Nephron progenitor cell (in vitro differentiated cells): ENCODE results near the gene CDC20.

ENCODE experiments used
- DNase-seq: peaks from one replicate; pipeline ENCODE4 v3.0.0; 2021
- H3K27ac Mint-ChIP-seq: 2 replicates; pipeline ENCODE4 v1.8.0; 2021; ENCODE audit warnings: mild to moderate bottlenecking, moderate library complexity, mixed read lengths
- H3K27me3 Mint-ChIP-seq: 2 replicates; pipeline ENCODE4 v1.8.0; 2021; ENCODE audit warnings: mild to moderate bottlenecking, low read depth, mixed read lengths; ENCODE audit not compliant: poor library complexity
- H3K36me3 Mint-ChIP-seq: 2 replicates; pipeline ENCODE4 v1.8.0; 2021; ENCODE audit warnings: low read depth, mixed read lengths
- H3K4me1 Mint-ChIP-seq: 2 replicates; pipeline ENCODE4 v1.8.0; 2021; ENCODE audit warnings: mixed read lengths
- H3K4me3 Mint-ChIP-seq: 2 replicates; pipeline ENCODE4 v1.8.0; 2021; ENCODE audit warnings: mild to moderate bottlenecking, moderate library complexity, mixed read lengths
- H3K9me3 Mint-ChIP-seq: 2 replicates; pipeline ENCODE4 v1.8.0; 2021; ENCODE audit warnings: mild to moderate bottlenecking, moderate library complexity, mixed read lengths
- TF ChIP-seq, protein P1 (sequence below): fragments of 200-600 bp; sonication (generic); IDR thresholded peaks from 2 replicates; pipeline ENCODE4 v1.5.0; 2021; ENCODE audit warnings: antibody characterized with exemption

Gene CDC20

DNA sequence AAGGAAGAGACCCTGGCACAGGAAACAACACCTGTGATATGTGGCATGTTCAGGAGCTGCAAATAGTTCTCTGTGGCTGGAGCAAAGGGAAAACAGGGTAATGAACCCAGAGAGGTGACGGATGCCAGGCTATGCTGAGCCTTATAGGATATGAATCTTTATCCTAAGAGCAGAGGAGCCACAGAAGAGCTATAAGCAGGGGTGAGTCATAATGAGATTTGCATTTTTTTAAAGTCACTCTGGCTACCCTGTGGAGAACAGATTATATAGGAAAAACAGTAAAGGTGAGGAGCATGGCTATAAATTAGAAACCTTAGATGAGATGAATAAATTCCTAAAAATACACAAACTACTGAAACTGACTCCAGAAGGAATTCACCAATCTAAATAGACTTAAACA is 34.0 kb upstream of the CDC20 start:
- H3K27me3 Mint-ChIP-seq: peaks cover 8% of the 10 kb centered on the region
- peaks cover 8% of the 10 kb centered on the region for H3K36me3 Mint-ChIP-seq
- H3K27ac Mint-ChIP-seq: no peak overlapping the region

DNA sequence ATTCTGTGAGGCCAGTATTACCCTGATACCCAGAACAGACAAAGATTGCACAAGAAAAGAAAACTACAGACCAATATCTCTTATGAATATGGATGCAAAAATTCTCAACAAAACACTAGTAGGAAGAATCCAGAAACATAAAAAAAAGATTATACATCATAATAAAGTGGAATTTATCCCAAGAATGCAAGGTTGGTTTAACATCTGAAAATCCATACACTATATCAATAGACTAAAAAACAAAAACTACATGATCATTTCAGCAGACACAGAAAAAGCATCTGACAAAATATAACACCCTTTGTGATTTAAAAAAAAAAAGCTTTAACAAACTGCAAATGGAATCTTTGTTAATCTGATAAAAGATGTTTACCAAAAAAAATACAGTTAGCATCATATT is 33.4 kb upstream of the CDC20 start:
- Mint-ChIP-seq H3K27ac (no peak overlapping the region), H3K4me1 (peaks cover 12% of the 10 kb centered on the region), H3K27me3 (peaks cover 5% of the 10 kb centered on the region), H3K9me3 (peaks cover 46% of the 10 kb centered on the region), H3K36me3 (peaks cover 8% of the 10 kb centered on the region), H3K4me3 (no peak overlapping the region)
- TF ChIP-seq, protein P1, sequence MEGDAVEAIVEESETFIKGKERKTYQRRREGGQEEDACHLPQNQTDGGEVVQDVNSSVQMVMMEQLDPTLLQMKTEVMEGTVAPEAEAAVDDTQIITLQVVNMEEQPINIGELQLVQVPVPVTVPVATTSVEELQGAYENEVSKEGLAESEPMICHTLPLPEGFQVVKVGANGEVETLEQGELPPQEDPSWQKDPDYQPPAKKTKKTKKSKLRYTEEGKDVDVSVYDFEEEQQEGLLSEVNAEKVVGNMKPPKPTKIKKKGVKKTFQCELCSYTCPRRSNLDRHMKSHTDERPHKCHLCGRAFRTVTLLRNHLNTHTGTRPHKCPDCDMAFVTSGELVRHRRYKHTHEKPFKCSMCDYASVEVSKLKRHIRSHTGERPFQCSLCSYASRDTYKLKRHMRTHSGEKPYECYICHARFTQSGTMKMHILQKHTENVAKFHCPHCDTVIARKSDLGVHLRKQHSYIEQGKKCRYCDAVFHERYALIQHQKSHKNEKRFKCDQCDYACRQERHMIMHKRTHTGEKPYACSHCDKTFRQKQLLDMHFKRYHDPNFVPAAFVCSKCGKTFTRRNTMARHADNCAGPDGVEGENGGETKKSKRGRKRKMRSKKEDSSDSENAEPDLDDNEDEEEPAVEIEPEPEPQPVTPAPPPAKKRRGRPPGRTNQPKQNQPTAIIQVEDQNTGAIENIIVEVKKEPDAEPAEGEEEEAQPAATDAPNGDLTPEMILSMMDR: no peak
- no peak for DNase-seq

More for the DNA sequence above, 34.0 kb upstream of the CDC20 start:
- no peak for DNase-seq
- TF ChIP-seq, protein P1: no peak
- Mint-ChIP-seq H3K9me3 (peaks cover 46% of the 10 kb centered on the region), H3K4me1 (peaks cover 10% of the 10 kb centered on the region), H3K4me3 (no peak overlapping the region)

GRCh38 chr1:43327549-43328292 is 31.1 kb upstream of the CDC20 start:
- peaks cover 8% of the 10 kb centered on the region for H3K36me3 Mint-ChIP-seq
- DNase-seq: no peak
- H3K9me3 Mint-ChIP-seq: peaks cover 46% of the 10 kb centered on the region
- TF ChIP-seq, protein P1: no peak
- no peak overlapping the region for H3K4me3 Mint-ChIP-seq
- peaks cover 3% of the 10 kb centered on the region for H3K27me3 Mint-ChIP-seq
- no peak overlapping the region for H3K27ac Mint-ChIP-seq
- H3K4me1 Mint-ChIP-seq: peaks cover 10% of the 10 kb centered on the region

- TF ChIP-seq, protein P1: no peak
- H3K27me3 Mint-ChIP-seq: peaks cover 4% of the 10 kb centered on the region
- H3K36me3 Mint-ChIP-seq: peaks cover under 1% of the 10 kb centered on the region
- peaks cover 10% of the 10 kb centered on the region for H3K4me1 Mint-ChIP-seq
- peaks cover 35% of the 10 kb centered on the region for H3K9me3 Mint-ChIP-seq
- no peak for DNase-seq
- peak overlapping the region; percentile 69 for H3K27ac Mint-ChIP-seq
- H3K4me3 Mint-ChIP-seq: no peak overlapping the region
These were observed 28.6 kb upstream of the CDC20 start for GRCh38 chr1:43329995-43330751.

DNA sequence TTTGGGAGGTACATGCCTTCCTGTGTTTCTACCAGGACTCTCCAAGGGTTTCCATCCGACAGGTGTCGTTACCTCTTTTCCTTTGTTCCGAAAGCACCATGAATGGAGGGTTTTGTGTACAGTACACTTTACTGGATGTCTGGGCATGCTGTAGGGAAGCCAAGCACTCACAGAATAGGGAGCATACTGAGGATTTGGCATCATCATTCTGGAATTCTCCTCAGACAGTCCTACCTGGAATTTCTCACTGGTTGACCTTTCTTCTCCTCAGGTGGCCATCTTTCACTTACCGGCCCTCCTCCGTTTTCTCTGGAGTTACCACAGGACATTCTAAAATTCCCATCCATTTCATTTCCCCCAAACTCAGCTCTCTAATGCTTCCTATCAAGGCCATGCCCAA is 27.1 kb upstream of the CDC20 start:
- Mint-ChIP-seq H3K4me3 (no peak overlapping the region), H3K36me3 (no peaks in the 10 kb centered on the region)
- TF ChIP-seq, protein P1: no peak

More for the DNA sequence above, 27.1 kb upstream of the CDC20 start:
- Mint-ChIP-seq H3K27ac (peak overlapping the region; percentile 64), H3K9me3 (peaks cover 24% of the 10 kb centered on the region), H3K27me3 (peaks cover 7% of the 10 kb centered on the region), H3K4me1 (peaks cover 14% of the 10 kb centered on the region)
- DNase-seq: no peak
